ENCODE results near the gene SYP.

SYP gene

DNA sequence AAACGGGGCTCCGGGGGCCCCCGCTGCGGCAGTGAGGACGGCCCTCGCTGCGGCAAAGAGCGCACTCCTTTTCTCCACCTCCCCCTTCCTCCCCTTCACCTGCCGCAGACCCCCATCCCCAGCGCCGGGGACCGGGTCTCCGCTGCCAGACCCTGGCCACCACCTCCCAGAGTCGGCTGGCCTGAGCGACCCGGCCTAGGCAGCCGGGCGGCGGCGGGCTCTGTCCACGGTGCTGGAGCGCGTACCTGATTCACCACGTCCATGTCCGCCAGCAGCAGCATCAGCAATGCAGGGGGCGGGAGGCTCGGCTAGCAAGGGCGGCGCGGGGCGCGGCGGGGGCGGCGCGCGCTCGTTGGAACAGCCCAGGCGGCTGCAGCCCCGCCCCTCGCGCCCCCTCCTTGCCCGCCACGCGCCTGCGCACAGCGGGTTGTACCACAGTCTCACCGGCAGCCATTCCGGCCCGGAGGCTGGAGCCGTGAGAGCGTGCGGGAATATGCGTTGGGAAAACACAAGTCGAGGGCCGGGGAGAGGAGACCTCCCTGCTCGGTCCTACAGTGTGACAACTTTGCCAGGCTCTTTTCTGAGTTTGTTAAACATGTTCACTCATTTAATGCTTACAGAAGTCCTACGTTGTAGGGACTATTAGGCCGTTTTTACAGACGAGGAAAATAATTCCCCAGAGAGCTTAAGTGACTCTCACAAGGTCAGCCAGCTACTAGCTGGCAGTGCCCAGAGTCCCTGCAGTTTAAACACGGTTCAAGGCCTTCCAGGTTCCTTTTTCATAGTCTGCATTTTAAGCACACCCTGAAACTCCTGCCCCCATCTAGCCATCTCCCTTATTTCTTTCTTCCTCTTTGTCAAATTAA lies at the start of gene SYP:
Gene SYP (minus strand): TSS at position 288 of the 866 bp plus-strand sequence. CDS start 7 bp downstream, at position 281.
- DNase-seq (ENCODE audit: low read depth in 2 of 2): peak; percentile 73 to 74

DNA sequence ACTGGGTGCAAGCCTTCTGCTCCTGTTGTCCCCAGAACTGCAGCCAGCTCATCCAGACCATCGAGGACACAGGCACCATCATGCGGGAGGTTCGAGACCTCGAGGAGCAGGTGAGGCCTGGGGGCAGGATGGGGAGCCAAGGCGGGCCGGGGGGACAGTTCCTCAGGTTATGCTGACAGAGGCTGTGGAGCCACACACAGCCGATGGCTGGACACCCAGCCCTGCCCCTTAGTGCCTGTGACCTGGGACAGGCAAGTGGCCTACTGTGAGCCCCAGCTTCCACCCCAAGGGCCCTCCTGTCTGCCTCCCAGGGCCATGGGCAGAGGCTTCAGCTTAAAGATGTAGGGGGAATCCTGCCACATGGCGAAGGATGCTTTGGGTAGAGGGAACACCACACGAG lies 49.6 kb upstream of the SYP start:
- no peak for DNase-seq (ENCODE audit: low read depth in 2 of 2)

DNA sequence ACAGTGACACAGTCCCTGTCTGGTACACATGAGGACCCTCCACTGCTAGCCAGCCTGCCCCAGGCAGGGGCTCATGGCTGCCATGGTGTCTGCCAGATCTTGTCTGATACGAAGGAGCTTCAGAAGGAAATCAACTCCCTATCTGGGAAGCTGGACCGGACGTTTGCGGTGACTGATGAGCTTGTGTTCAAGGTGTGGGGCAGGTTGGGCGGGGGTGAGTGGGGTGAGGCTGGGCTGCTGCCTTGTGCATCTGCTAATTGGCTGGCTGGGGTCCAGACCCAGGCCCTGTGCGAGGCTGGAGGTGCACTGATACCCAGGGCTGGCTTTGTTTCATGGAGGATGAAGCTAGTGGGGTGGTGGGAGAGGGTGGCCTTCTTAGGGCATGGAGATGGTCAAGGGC lies 49.1 kb upstream of the SYP start:
- DNase-seq (ENCODE audit: low read depth in 2 of 2): no peak

DNA sequence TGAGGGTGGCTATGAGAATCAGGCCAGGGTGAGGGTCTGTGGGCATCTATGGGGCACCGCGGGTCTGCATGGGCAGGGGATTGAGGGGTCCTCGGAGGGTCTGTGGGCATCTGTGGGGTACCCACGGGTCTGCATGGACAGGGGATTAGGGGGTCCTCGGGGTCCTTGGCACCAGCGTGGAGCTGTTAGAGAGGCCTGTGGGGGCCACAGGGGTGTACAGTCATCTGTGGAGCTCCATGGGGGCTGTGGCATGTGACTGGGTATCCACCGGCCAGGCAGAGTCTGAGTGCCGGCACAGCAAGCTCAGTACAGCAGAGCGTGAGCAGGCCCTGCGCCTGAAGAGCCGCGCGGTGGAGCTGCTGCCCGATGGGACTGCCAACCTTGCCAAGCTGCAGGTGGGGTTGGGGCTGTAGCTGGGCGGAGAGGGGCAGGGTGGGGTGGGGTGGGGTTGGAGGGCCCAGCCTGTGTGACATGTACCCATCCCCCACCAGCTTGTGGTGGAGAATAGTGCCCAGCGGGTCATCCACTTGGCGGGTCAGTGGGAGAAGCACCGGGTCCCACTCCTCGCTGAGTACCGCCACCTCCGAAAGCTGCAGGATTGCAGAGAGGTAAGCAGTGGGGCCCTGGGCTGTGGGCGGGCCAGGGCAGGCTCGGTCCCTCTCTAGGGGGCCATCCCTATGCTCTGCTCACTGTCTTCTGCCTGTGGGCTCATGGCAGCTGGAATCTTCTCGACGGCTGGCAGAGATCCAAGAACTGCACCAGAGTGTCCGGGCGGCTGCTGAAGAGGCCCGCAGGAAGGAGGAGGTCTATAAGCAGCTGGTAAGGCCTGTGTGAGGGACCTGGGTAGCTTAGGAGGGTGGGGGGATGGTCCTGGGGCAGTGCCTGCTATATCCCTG lies 48.2 kb upstream of the SYP start:
- DNase-seq (ENCODE audit: low read depth in 2 of 2): no peak

DNA sequence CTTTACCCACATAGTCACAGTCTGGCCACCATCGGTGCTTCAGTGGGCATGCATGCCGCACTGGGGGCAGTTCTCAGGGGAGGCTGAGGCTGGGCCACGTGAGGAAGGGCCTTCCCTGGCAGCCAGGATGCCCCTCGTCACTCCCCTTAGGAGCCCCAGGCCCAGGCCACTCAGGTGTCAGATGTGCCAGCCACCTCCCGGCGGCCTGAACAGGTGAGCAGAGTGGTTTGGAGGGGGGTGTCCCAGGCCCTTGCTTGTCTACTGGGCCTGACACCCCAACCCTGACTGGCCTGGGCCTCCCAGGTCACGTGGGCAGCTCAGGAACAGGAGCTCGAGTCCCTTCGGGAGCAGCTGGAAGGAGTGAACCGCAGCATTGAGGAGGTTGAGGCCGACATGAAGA lies 47.4 kb upstream of the SYP start:
- no peak for DNase-seq (ENCODE audit: low read depth in 2 of 2)

- no peak for DNase-seq (ENCODE audit: low read depth in 2 of 2)
Observed at GRCh38 chrX:49246541-49246940, 46.5 kb upstream of the SYP start.

DNA sequence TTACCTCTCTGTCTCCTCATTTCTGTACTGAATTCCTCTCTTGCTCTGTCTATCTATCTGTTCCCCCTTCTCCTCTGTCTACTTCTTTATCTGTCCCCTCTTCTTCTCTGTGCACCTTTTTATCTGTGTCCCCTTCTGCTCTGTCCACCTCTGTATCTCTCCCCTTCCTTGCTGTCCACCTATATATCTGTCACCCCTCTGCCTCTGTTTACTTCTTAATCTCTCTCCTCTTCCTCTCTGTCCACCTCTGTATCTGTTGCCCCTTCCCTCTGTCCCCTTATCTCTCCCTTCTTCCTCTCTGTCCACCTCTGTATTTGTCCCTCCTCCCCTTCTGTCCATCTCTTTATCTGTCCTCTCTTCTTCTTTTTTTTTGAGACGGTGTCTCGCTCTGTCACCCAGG lies 44.2 kb upstream of the SYP start:
- DNase-seq (ENCODE audit: low read depth in 2 of 2): no peak

GRCh38 chrX:49243166-49243565 lies 43.2 kb upstream of the SYP start:
- DNase-seq (ENCODE audit: low read depth in 2 of 2): no peak

- no peak for DNase-seq (ENCODE audit: low read depth in 2 of 2)
Observed at GRCh38 chrX:49242545-49243066, 42.6 kb upstream of the SYP start.

GRCh38 chrX:49238735-49239134 lies 38.7 kb upstream of the SYP start:
- no peak for DNase-seq (ENCODE audit: low read depth in 2 of 2)

GRCh38 chrX:49237060-49237459 lies 37.1 kb upstream of the SYP start:
- DNase-seq (ENCODE audit: low read depth in 2 of 2): no peak

GRCh38 chrX:49233887-49234555 lies 34.0 kb upstream of the SYP start:
- no peak for DNase-seq (ENCODE audit: low read depth in 2 of 2)

DNA sequence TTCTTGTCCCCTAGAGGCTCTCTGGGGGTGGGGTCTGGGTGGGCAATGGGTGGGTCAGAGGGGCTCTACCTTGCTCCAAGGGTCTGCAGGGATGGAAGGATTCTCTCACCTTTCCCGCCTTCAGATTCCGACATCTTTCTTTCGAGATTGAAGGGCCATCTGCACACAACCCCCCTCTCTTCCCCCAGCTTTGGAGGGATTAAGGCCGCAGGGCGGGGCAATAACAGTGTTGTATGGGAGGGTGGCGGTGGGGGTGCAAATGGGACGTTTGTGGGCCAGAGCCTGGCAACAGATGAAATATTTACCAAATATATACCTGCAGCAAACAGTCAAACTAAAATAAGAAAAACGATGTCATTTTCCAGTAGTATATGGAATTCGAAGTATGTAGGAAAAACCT lies 33.2 kb upstream of the SYP start, which contains the start of gene CACNA1F:
Gene CACNA1F (minus strand): TSS at position 165 of the 400 bp plus-strand sequence. CDS start 31 bp downstream, at position 134.
- no peak for DNase-seq (ENCODE audit: low read depth in 2 of 2)

DNA sequence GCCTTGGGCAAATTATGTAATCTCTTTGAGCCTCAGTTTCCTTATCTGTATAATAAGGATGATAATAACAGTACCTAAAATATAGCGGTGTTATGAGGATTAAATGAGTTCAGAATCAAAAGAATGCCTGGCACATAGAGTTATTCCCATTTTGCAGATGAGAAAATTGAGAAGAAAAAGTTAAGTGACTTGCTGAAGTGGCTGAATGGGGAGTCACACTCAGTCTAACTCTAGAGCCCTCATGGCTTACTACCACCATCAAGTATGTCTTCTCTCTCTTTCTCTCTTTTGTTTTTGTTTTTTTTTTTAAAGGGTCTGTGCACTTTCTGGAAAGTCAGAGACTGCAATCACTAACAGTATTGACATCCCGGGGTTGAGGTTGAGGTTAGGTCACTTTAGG lies 32.5 kb upstream of the SYP start:
- no peak for DNase-seq (ENCODE audit: low read depth in 2 of 2)

- DNase-seq (ENCODE audit: low read depth in 2 of 2): no peak
Observed at GRCh38 chrX:49231333-49232000, 31.5 kb upstream of the SYP start.

GRCh38 chrX:49230500-49231232 lies 30.7 kb upstream of the SYP start:
- peak in 1 of 2 donors; percentile 5 for DNase-seq (ENCODE audit: low read depth in 2 of 2)

GRCh38 chrX:49228185-49228584 lies 28.2 kb upstream of the SYP start:
- no peak for DNase-seq (ENCODE audit: low read depth in 2 of 2)

DNA sequence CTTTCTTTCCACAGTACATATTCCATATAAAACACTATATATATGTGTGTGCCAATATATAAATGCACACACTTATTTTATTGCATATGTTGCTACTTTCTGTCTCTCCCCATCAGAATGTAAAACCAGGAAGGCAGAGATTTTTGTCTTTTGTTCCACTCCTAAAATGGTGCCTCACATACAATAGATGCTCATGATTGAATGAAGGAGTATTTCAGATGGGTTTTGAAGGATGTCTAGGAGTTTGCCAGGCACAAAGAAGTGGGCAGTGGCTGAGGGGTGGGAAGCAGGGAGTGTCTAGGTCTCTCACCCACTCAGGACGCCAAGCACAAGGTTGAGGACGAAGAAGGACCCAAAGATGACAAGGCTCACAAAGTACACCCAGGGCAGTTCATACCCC lies 27.7 kb upstream of the SYP start:
- no peak for DNase-seq (ENCODE audit: low read depth in 2 of 2)

- no peak for DNase-seq (ENCODE audit: low read depth in 2 of 2)
Observed at GRCh38 chrX:49226946-49227345, 27.0 kb upstream of the SYP start.

GRCh38 chrX:49225858-49226257 lies 25.9 kb upstream of the SYP start:
- no peak for DNase-seq (ENCODE audit: low read depth in 2 of 2)

DNA sequence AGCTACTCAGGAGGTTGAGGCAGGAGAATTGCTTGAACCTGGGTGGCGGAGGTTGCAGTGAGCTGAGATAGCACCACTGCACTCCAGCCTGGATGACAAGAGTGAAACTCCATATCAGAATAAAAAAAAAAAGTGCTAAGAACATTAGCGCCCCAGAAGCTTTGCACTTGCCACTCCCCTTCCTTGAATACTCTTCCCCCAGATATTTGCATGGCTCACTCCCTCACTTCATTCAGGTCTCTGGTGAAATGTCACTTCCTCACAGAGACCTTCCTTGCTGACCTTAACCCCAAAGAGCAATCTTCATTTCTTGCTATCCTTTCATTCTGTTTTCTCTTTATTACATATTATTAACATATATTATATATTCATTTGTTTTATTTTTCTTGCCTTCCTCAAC lies 21.9 kb upstream of the SYP start:
- no peak for DNase-seq (ENCODE audit: low read depth in 2 of 2)
